Colon (tissue), 2 donors: Measurements from ENCODE around the gene SFR1.
"Not testable (repeated sequence)": the region's sequence is repeated elsewhere in the genome, so short reads cannot be mapped to it uniquely, and the experiment has no call there.

Experiments used
- FAIRE-seq: peaks from 2 replicates; lab custom pipeline; 2012; peaks lifted over from hg19 to GRCh38; lab: Jason Lieb, UNC
- donor health status: control.
- donor health status: control.

Gene SFR1

DNA sequence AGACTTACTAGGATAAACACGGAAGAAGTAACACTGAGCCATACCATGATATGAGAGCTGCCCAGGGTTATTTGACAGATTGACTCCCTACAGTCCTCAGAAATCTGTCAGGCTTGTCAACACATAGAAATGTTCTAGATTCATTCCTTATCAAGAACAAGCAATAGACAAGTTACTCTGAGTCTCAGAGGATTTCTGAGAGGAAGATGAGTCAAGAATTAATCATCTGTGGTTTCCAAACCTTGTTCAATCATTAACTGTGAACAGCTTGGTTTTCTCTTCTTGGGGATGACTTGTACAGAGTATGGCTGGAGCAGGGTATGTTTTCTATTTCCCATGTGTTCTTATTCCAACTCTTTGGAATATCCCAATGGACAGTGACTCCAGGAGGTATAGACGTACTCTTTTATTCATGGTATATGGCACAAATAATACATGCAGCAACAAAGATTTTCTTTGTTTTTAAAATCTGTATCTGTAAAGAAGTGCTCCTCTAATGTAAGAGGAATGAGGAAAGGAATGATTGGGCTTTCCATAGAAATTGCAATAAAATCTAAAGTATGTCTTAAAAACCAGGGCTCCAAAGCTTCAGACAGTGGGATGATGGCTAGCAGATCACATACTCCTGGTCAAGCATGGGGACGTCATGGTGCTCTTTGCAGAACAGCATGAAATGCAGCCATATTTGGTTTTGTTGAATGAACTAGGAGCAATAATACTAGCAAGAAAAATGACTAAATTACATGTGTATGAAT is 11.9 kb upstream of the SFR1 start:
- FAIRE-seq: no peak

GRCh38 chr10:104113376-104113956 is 8.5 kb upstream of the SFR1 start:
- no peak for FAIRE-seq

- no peak for FAIRE-seq
Measured at GRCh38 chr10:104117839-104118323, 4.1 kb upstream of the SFR1 start.

DNA sequence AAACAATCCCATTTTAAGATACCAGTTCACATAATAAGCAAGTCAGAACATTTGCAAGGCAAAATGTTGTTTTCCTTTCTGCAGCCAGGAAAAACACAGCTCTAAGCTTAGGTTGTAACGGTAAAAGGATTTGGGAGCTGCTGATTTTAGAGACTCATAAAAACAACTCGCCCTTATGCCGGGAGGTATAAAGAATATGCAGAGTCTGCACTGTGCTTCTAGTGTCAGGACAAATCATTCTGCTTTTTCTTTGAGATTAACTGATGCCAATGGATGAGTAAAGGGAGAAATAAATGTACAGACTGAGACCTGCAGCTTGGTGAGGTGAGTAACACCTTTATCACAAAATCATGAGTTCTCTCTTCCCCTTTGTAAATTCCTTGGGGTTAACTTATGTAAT is 2.0 kb upstream of the SFR1 start:
- no peak for FAIRE-seq

DNA sequence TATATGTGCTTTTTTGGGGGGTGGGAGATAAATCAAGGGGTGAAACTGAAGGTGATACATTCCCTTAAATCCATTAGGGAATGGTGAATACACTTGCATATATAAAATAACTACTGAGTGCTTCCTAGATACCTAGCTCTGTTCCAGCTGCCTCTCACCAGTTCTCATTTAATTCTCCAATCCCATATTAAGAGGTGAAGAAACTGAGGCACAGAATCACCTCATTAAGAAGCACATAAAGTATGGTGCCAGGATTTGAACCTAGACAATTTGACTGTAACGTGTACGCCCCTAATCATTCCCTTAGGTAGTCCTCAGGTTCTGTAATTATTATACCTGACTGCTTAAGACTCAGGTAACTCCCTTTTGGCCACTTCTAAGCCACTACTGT is 1.5 kb upstream of the SFR1 start:
- no peak for FAIRE-seq

DNA sequence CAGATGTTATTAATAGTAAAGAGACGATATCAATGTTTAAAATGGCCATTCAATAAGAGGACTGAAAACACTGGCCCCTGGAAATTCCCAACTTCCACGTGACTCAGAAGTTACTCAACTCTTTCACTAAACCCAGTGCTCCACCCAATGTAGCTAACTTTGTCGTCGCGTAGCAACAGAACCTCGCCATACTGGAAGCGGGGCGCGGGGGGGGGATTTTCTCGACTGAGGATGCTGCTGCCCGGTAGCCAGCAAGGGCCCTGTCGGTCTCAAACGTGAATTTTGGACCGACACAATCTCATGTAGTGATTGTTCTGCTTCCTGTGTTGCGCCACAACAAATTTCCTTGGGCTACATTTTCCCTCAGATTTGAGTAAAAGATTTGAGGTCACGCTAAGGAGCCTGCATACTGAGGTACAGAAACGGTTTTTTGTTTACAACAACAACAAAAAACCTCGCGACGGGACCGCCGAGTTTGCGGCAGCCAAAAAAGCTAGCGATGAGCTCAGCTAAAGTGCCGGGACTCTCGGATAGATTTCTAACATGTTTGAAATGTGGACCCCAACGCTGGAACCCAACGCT is 977 bp upstream of the SFR1 start:
- FAIRE-seq: peak; percentile 24

DNA sequence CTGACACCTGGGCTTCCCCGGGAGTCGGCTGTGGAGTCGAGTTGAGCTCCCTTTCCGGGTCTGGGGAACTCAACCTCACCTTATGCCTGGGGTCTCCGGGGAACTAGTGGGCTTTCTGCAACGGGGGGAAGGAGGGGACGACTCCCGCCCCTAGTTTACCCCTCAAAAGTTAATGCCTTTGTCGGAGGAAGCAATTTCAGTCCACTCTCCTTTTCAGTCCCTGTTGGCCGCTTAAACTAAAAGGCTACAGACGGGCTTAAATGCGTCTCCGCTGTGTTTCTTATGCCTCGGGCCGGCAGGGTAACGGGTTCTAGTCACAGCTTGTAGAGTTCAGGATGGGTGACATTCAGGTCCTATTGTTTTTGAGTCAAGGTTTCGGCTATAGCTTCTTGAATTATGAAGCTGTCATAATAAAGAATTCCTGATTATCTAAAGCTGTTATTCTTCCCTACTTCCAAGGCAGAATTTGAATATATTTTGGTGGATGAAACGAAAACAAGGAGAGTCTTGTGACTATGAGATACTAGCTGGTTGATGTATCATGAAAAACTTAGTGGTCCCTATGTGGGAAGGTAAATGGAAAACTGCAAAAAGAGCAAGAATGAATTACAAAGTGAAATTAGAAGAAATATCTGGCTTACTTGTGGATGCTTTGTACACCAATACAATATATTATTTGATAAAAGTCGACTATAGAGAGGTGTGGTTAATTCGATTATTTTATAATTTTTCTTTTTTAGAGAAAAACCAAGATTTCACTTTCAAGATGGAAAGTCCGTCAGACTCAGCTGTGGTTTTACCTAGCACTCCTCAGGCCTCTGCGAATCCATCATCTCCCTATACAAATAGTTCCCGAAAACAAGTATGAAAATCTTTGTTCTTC is 495 bp downstream of the SFR1 start:
- no peak for FAIRE-seq

- FAIRE-seq: peak; percentile 71
Measured at GRCh38 chr10:104123397-104123796, 1.4 kb downstream of the SFR1 start.

GRCh38 chr10:104127411-104127810 is 5.4 kb downstream of the SFR1 start:
- no peak for FAIRE-seq

- FAIRE-seq: no peak
Measured at GRCh38 chr10:104128214-104128613, 6.2 kb downstream of the SFR1 start.

DNA sequence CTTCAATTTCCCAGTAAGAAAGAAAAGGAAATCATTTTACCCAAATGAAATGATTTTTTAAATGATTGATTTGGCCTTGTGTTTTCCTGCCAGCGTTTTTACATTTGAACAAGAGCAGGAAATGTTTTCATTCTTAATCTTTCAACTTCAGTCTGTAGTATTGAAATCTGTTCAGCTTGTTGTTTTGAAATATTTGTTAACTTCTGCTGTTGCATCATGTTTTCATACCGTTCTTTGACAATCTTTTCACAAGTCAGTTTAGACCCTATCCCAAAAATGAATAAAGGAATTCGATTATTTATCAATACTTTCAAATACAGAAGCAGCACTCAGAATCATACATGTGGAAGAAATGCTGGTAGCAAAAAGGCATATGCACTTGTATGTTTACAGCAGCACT is 8.1 kb downstream of the SFR1 start:
- no peak for FAIRE-seq

- FAIRE-seq: no peak
Measured at GRCh38 chr10:104138131-104138530, 16.2 kb downstream of the SFR1 start.

GRCh38 chr10:104139221-104139620 is 17.2 kb downstream of the SFR1 start:
- FAIRE-seq: no peak

- no peak for FAIRE-seq
Measured at GRCh38 chr10:104142081-104142480, 20.1 kb downstream of the SFR1 start.

DNA sequence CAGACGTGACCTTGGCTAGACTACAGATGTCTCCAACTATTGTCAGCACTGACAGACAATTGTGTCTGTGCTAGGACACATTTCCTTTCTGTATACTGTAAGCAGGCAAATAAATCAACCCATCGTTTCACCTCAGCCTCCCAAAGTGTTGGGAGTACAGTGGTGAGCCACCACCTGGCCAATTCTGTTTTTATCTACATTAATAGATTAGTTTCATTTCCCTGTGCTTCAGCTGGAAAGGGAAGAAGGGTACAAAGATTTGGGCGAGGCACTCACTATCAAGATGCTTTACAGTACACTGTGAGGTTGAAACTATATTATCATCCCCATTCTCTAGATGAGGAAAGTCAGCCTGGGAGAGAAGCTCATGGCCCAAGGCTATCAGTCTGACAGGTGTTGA is 21.9 kb downstream of the SFR1 start:
- FAIRE-seq: no peak

GRCh38 chr10:104144931-104145330 is 23.0 kb downstream of the SFR1 start:
- FAIRE-seq: no peak

DNA sequence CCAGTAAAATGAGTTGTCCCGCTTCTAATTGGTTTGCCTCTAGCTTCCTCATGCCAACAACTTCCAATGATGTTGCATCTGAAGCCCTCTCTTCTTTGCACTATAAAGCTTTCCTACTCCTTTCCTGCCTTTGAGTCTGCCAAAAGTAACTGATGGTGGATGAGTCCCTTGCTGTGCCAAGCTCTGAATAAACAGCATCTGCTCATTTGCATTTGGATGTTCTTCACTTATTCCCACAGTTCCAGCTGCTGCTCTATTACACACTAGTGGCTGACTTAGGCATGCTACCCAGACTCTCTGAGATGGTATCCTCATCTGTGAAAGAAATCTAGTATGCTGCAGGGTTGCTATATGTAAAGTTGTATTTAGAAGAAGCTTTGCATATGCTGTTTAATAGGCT is 24.9 kb downstream of the SFR1 start:
- no peak for FAIRE-seq

DNA sequence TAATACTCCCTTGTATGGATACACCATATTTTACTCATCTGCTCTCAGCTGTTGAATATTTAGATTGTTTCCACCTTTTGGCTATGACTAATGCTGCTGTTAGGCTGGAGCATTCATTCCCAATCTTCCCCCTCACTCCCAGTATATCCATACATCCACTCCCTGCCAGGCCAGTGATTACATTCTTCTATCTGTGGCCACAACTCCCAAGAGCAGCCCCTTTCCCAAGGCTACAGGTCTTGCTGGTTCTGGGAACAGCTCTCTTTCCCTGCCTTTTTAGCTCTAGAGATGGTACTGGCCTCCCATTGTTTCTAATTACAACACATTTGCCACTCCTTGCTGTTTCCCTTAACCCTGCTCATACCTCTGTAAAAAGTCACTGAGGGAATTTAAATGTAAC is 28.2 kb downstream of the SFR1 start:
- FAIRE-seq: no peak

DNA sequence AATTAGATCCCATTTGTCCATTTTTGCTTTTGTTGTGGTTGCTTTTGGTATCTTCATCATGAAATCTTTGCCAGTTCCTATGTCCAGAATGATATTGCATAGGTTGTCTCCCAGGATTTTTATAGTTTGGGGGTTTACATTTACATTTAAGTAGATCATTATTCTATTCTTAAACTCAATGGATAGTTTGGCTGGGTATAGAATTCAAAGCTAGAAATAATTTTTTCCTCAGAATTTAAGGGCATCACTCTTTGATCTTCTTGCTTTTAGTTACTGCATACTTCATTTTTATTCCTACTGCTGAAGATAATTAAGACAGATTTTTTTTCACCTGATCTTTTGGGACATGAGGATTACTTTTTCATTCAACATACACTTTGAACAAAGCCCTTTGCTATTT is 29.8 kb downstream of the SFR1 start:
- FAIRE-seq: no peak

GRCh38 chr10:104155591-104155990 is 33.6 kb downstream of the SFR1 start:
- FAIRE-seq: no peak

- no peak for FAIRE-seq
Measured at GRCh38 chr10:104170610-104171254, 48.8 kb downstream of the SFR1 start.

DNA sequence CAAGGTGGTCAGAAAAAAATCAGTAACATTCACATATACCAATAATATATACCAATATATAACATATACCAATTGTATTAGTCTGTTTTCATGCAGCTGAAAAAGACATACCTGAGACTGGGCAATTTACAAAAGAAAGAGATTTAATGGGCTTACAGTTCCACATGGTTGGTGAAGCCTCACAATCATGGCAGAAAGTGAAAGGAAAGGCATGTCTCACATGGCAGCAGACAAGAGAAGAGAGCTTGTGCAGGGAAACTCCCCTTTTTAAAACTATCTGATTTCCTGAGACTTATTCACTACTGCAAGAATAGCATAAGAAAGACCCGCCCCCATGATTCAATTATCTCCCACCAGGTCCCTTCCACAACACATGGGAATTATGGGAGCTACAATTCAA is 52.2 kb downstream of the SFR1 start:
- FAIRE-seq: not testable (repeated sequence)
